H1 (cell line): ENCODE results near the gene GSTT4. TPM values are rescaled to one million over a fixed set of nuclear protein-coding genes. Genes with fewer than 3 reads are reported as not detected.

Experiments
- polyA plus RNA-seq, 7 experiments: library from polyadenylated mRNA; depleted of rRNA in 3 of 7; stranded (reverse) in 5 of 7; unstranded in 2 of 7; fragments of >200 nt in 5 of 7; fragments of 200-250 nt in 2 of 7; gene quantifications; 1 replicate in 5 of 7; 2 replicates in 1 of 7; 4 replicates in 1 of 7; pipeline versions ENCODE4 v1.2.1 to v1.2.3, GENCODE V29; 2011 to 2013; ENCODE audit warnings: missing spikeins in 2 of 7, mixed read lengths in 2 of 7
- total RNA-seq: library from RNA; stranded (reverse); fragmentation: NEBNext Ultra II Directional; extraction: Animal tissue kit (Norgen Biotek cat#: 25700); gene quantifications from 2 replicates; pipeline ENCODE4 v1.2.1, GENCODE V29; 2021
- TF ChIP-seq, protein P1 (sequence below): fragments of 300-600 bp; sonication (generic); IDR thresholded peaks from 2 replicates; pipeline ENCODE4 v1.7.1; 2012; ENCODE audit warnings: low read length, moderate library complexity, mild to moderate bottlenecking, inconsistent platforms; ENCODE audit not compliant: insufficient replicate concordance

GSTT4 gene
- total and polyA plus RNA-seq, 2 of the 8 experiments (the other 6 are each of a cell fraction or from before 2014, with no cell fraction given): 0.14 TPM; not detected in 1

DNA sequence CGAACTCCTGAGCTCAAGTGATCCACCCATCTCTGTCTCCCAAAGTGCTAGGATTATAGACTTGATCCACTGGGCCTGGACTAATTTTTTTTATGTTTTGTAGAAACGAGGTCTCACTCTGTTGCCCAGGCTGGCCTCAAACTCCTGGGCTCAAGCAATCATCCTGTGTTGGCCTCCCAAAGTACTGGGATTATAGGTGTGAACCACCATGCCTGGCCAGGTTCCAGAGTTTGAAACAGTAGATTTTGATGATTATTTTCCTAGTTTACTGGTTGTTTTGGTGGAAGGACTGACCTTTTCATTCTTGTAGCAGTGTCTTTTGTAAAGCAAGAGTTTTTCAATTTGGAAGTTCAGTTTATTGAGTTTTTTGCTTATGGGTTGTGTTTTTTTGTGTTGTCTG lies 20.8 kb upstream of the GSTT4 start (continued):
- TF ChIP-seq, protein P1, sequence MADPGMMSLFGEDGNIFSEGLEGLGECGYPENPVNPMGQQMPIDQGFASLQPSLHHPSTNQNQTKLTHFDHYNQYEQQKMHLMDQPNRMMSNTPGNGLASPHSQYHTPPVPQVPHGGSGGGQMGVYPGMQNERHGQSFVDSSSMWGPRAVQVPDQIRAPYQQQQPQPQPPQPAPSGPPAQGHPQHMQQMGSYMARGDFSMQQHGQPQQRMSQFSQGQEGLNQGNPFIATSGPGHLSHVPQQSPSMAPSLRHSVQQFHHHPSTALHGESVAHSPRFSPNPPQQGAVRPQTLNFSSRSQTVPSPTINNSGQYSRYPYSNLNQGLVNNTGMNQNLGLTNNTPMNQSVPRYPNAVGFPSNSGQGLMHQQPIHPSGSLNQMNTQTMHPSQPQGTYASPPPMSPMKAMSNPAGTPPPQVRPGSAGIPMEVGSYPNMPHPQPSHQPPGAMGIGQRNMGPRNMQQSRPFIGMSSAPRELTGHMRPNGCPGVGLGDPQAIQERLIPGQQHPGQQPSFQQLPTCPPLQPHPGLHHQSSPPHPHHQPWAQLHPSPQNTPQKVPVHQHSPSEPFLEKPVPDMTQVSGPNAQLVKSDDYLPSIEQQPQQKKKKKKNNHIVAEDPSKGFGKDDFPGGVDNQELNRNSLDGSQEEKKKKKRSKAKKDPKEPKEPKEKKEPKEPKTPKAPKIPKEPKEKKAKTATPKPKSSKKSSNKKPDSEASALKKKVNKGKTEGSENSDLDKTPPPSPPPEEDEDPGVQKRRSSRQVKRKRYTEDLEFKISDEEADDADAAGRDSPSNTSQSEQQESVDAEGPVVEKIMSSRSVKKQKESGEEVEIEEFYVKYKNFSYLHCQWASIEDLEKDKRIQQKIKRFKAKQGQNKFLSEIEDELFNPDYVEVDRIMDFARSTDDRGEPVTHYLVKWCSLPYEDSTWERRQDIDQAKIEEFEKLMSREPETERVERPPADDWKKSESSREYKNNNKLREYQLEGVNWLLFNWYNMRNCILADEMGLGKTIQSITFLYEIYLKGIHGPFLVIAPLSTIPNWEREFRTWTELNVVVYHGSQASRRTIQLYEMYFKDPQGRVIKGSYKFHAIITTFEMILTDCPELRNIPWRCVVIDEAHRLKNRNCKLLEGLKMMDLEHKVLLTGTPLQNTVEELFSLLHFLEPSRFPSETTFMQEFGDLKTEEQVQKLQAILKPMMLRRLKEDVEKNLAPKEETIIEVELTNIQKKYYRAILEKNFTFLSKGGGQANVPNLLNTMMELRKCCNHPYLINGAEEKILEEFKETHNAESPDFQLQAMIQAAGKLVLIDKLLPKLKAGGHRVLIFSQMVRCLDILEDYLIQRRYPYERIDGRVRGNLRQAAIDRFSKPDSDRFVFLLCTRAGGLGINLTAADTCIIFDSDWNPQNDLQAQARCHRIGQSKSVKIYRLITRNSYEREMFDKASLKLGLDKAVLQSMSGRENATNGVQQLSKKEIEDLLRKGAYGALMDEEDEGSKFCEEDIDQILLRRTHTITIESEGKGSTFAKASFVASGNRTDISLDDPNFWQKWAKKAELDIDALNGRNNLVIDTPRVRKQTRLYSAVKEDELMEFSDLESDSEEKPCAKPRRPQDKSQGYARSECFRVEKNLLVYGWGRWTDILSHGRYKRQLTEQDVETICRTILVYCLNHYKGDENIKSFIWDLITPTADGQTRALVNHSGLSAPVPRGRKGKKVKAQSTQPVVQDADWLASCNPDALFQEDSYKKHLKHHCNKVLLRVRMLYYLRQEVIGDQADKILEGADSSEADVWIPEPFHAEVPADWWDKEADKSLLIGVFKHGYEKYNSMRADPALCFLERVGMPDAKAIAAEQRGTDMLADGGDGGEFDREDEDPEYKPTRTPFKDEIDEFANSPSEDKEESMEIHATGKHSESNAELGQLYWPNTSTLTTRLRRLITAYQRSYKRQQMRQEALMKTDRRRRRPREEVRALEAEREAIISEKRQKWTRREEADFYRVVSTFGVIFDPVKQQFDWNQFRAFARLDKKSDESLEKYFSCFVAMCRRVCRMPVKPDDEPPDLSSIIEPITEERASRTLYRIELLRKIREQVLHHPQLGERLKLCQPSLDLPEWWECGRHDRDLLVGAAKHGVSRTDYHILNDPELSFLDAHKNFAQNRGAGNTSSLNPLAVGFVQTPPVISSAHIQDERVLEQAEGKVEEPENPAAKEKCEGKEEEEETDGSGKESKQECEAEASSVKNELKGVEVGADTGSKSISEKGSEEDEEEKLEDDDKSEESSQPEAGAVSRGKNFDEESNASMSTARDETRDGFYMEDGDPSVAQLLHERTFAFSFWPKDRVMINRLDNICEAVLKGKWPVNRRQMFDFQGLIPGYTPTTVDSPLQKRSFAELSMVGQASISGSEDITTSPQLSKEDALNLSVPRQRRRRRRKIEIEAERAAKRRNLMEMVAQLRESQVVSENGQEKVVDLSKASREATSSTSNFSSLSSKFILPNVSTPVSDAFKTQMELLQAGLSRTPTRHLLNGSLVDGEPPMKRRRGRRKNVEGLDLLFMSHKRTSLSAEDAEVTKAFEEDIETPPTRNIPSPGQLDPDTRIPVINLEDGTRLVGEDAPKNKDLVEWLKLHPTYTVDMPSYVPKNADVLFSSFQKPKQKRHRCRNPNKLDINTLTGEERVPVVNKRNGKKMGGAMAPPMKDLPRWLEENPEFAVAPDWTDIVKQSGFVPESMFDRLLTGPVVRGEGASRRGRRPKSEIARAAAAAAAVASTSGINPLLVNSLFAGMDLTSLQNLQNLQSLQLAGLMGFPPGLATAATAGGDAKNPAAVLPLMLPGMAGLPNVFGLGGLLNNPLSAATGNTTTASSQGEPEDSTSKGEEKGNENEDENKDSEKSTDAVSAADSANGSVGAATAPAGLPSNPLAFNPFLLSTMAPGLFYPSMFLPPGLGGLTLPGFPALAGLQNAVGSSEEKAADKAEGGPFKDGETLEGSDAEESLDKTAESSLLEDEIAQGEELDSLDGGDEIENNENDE: no peak
